ENCODE measurements around the gene SKA3.

SKA3 gene

DNA sequence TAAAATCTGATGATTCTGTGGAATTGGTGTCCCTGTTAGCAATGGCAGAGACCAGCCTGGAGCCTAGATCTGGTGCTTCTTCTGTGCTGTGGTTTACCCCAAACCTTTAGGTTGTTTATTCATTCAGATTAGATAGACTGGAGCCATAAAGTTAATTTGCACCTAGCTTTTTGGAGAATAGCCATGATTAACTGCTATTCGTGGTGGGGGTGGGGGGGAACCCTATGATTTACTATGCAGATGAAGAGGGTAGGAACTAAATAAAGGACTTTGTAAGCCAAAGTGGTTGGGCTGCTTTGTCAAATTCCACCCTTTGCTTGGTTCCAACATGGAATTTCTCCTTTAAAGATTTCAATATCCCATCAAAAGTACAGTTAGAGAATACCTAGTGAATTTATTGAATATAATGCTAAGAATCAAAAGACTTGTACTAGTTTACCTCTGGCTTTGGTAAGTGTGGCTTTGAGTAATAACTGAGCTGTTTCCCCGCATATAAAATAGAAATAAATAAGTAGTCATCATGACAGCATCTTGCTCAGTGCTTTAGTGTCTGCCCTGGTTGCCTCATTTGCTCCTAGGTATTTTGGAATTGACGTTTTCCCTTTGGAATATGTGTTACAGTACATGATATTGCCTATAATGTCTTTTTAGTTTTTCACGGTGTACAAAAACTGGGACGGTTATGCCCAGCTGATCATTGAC lies 27.6 kb downstream of the SKA3 start:
- Histone ChIP-seq H3K27ac (ENCODE audit: extremely low read depth, low read depth, low read length) (no peak overlapping the region), H3K4me1 (ENCODE audit: control insufficient read depth, insufficient read depth, low read length) (no peaks in the 10 kb centered on the region), H3K4me3 (ENCODE audit: low read depth, low read length) (no peak overlapping the region), H3K36me3 (ENCODE audit: control insufficient read depth in 2 of 2, insufficient read depth in 1 of 2, low read length in 2 of 2) (peaks cover 15 to 47% of the 10 kb centered on the region in 2 experiments), H3K9me3 (ENCODE audit: control insufficient read depth, insufficient read depth, low read depth, low read length) (no peaks in the 10 kb centered on the region)
- TF ChIP-seq, protein P1, sequence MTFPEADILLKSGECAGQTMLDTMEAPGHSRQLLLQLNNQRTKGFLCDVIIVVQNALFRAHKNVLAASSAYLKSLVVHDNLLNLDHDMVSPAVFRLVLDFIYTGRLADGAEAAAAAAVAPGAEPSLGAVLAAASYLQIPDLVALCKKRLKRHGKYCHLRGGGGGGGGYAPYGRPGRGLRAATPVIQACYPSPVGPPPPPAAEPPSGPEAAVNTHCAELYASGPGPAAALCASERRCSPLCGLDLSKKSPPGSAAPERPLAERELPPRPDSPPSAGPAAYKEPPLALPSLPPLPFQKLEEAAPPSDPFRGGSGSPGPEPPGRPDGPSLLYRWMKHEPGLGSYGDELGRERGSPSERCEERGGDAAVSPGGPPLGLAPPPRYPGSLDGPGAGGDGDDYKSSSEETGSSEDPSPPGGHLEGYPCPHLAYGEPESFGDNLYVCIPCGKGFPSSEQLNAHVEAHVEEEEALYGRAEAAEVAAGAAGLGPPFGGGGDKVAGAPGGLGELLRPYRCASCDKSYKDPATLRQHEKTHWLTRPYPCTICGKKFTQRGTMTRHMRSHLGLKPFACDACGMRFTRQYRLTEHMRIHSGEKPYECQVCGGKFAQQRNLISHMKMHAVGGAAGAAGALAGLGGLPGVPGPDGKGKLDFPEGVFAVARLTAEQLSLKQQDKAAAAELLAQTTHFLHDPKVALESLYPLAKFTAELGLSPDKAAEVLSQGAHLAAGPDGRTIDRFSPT (tag by site-specific recombination; IDR thresholded peaks at IDR 0.05): no peak
- peak; percentile 93 for TF ChIP-seq SP7 (tag by site-specific recombination; IDR thresholded peaks at IDR 0.05)
- no peak for TF ChIP-seq BCL11A (tag by site-specific recombination; IDR thresholded peaks at IDR 0.05; ENCODE audit: low read depth)
- TF ChIP-seq GLIS1 (tag by site-specific recombination; IDR thresholded peaks at IDR 0.05): no peak
- TF ChIP-seq GLIS2 (tag by site-specific recombination; IDR thresholded peaks at IDR 0.05): no peak
- TF ChIP-seq ZNF768 (tag by site-specific recombination; IDR thresholded peaks at IDR 0.05): no peak
- TF ChIP-seq ZNF155 (tag by site-specific recombination; IDR thresholded peaks at IDR 0.05): no peak
- TF ChIP-seq, protein P2, sequence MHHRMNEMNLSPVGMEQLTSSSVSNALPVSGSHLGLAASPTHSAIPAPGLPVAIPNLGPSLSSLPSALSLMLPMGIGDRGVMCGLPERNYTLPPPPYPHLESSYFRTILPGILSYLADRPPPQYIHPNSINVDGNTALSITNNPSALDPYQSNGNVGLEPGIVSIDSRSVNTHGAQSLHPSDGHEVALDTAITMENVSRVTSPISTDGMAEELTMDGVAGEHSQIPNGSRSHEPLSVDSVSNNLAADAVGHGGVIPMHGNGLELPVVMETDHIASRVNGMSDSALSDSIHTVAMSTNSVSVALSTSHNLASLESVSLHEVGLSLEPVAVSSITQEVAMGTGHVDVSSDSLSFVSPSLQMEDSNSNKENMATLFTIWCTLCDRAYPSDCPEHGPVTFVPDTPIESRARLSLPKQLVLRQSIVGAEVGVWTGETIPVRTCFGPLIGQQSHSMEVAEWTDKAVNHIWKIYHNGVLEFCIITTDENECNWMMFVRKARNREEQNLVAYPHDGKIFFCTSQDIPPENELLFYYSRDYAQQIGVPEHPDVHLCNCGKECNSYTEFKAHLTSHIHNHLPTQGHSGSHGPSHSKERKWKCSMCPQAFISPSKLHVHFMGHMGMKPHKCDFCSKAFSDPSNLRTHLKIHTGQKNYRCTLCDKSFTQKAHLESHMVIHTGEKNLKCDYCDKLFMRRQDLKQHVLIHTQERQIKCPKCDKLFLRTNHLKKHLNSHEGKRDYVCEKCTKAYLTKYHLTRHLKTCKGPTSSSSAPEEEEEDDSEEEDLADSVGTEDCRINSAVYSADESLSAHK (tag by site-specific recombination; IDR thresholded peaks at IDR 0.05): no peak
- TF ChIP-seq, protein P3, sequence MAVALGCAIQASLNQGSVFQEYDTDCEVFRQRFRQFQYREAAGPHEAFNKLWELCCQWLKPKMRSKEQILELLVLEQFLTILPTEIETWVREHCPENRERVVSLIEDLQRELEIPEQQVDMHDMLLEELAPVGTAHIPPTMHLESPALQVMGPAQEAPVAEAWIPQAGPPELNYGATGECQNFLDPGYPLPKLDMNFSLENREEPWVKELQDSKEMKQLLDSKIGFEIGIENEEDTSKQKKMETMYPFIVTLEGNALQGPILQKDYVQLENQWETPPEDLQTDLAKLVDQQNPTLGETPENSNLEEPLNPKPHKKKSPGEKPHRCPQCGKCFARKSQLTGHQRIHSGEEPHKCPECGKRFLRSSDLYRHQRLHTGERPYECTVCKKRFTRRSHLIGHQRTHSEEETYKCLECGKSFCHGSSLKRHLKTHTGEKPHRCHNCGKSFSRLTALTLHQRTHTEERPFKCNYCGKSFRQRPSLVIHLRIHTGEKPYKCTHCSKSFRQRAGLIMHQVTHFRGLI (tag by site-specific recombination; IDR thresholded peaks at IDR 0.05): peak; percentile 76; the same call in 1 of the 2 replicates
- TF ChIP-seq, protein P4, sequence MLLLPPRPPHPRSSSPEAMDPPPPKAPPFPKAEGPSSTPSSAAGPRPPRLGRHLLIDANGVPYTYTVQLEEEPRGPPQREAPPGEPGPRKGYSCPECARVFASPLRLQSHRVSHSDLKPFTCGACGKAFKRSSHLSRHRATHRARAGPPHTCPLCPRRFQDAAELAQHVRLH (tag by site-specific recombination; IDR thresholded peaks at IDR 0.05): no peak
- TF ChIP-seq ZNF664 (tag by site-specific recombination; IDR thresholded peaks at IDR 0.05): no peak
- CTCF ChIA-PET: interaction anchor here (0.6 to 0.7 kb wide), 2 partner anchors 175 to 1203 kb away, joined by 3 to 4 read pairs; no protein-coding TSS in a partner anchor
- POLR2A ChIA-PET: interaction anchor here (0.6 to 0.7 kb wide), 2 partner anchors 28 to 190 kb away, joined by 3 read pairs; partner anchors contain the start of genes MRPL57 and SKA3

DNA sequence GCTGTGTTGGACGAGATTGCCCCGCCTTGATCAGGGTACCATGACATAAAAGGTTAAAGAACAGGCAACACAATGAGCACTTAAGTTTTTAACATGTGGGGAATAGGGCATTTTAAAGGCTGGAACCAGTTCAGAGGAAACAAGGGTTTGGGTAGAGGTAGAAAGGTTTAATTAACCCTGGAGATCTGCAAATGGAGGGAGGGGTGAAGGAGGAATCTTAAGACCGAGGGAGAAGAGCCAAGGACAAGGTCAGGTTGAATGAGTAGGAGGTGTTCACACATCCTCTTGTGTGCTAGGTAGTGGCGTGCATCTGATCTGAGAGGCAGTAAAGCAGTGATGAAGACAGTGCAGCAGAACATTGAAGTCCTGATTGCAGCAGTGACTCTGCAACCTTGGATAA lies 28.5 kb downstream of the SKA3 start:
- POLR2A ChIA-PET: interaction anchor here (0.6 kb wide), 1 partner anchor 191 kb away, joined by 3 read pairs; no protein-coding TSS in a partner anchor
- Histone ChIP-seq H3K27ac (ENCODE audit: extremely low read depth, low read depth, low read length) (no peak overlapping the region), H3K4me3 (ENCODE audit: low read depth, low read length) (no peak overlapping the region), H3K36me3 (ENCODE audit: control insufficient read depth in 2 of 2, insufficient read depth in 1 of 2, low read length in 2 of 2) (peaks cover 20 to 52% of the 10 kb centered on the region in 2 experiments), H3K4me1 (ENCODE audit: control insufficient read depth, insufficient read depth, low read length) (no peaks in the 10 kb centered on the region), H3K9me3 (ENCODE audit: control insufficient read depth, insufficient read depth, low read depth, low read length) (no peaks in the 10 kb centered on the region)
- no peak for TF ChIP-seq ZNF324 (tag by site-specific recombination; IDR thresholded peaks at IDR 0.05)
- peak; percentile 32 for TF ChIP-seq SP7 (tag by site-specific recombination; IDR thresholded peaks at IDR 0.05)
- no peak for TF ChIP-seq WT1 (tag by site-specific recombination; IDR thresholded peaks at IDR 0.05)
- CTCF ChIA-PET: interaction anchor here (1.1 kb wide), 1 partner anchor 37 kb away, joined by 3 read pairs; no protein-coding TSS in a partner anchor

DNA sequence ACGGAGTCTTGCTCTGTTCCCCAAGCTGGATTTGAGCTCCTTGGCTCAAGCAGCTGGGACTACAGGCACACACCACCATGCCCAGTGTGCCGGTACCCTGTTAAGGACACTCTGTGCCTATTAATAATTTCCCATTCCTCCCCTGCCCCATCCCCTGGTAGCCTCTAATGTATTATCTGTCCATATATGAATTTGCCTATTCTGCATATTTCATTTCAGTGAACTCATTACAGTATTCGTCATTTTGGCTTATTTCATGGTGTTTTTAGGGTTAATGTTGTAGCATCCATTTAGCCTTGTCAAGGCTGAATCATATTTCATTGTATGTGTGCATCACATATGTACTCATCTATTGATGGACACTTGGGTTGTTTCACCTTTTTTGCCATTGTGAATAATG lies 33.6 kb downstream of the SKA3 start:
- no peak overlapping the region for H3K4me3 ChIP-seq (ENCODE audit: low read depth, low read length)
- H3K9me3 ChIP-seq (ENCODE audit: control insufficient read depth, insufficient read depth, low read depth, low read length): no peaks in the 10 kb centered on the region
- POLR2A ChIA-PET: no interaction called here
- H3K4me1 ChIP-seq (ENCODE audit: control insufficient read depth, insufficient read depth, low read length): no peaks in the 10 kb centered on the region
- peaks cover 20 to 65% of the 10 kb centered on the region in 2 experiments for H3K36me3 ChIP-seq (ENCODE audit: control insufficient read depth in 2 of 2, insufficient read depth in 1 of 2, low read length in 2 of 2)
- CTCF ChIA-PET: interaction anchor here (1.9 kb wide), 1 partner anchor 32 kb away, joined by 5 read pairs; no protein-coding TSS in a partner anchor
- no peak overlapping the region for H3K27ac ChIP-seq (ENCODE audit: extremely low read depth, low read depth, low read length)
- TF ChIP-seq ZNF514 (tag by site-specific recombination; IDR thresholded peaks at IDR 0.05) (no peak), MZF1 (tag by site-specific recombination; IDR thresholded peaks at IDR 0.05; ENCODE audit: borderline replicate concordance) (no peak), ZNF600 (tag by site-specific recombination; IDR thresholded peaks at IDR 0.05) (no peak), OSR2 (tag by site-specific recombination; IDR thresholded peaks at IDR 0.05) (no peak)
- TF ChIP-seq, protein P5, sequence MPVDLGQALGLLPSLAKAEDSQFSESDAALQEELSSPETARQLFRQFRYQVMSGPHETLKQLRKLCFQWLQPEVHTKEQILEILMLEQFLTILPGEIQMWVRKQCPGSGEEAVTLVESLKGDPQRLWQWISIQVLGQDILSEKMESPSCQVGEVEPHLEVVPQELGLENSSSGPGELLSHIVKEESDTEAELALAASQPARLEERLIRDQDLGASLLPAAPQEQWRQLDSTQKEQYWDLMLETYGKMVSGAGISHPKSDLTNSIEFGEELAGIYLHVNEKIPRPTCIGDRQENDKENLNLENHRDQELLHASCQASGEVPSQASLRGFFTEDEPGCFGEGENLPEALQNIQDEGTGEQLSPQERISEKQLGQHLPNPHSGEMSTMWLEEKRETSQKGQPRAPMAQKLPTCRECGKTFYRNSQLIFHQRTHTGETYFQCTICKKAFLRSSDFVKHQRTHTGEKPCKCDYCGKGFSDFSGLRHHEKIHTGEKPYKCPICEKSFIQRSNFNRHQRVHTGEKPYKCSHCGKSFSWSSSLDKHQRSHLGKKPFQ (tag by site-specific recombination; IDR thresholded peaks at IDR 0.05): no peak
- TF ChIP-seq, protein P6, sequence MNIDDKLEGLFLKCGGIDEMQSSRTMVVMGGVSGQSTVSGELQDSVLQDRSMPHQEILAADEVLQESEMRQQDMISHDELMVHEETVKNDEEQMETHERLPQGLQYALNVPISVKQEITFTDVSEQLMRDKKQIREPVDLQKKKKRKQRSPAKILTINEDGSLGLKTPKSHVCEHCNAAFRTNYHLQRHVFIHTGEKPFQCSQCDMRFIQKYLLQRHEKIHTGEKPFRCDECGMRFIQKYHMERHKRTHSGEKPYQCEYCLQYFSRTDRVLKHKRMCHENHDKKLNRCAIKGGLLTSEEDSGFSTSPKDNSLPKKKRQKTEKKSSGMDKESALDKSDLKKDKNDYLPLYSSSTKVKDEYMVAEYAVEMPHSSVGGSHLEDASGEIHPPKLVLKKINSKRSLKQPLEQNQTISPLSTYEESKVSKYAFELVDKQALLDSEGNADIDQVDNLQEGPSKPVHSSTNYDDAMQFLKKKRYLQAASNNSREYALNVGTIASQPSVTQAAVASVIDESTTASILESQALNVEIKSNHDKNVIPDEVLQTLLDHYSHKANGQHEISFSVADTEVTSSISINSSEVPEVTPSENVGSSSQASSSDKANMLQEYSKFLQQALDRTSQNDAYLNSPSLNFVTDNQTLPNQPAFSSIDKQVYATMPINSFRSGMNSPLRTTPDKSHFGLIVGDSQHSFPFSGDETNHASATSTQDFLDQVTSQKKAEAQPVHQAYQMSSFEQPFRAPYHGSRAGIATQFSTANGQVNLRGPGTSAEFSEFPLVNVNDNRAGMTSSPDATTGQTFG (tag by site-specific recombination; IDR thresholded peaks at IDR 0.05; ENCODE audit: borderline replicate concordance): no peak
